B cell (primary cell): ENCODE results near the gene TBX10. TPM values are rescaled to one million over a fixed set of nuclear protein-coding genes. Genes with fewer than 3 reads are reported as not detected.

Experiments used
- ATAC-seq: fragments of 200-7000 bp; cut with Tn5 transposase; one replicate; pipeline ENCODE4 v1.10.0; 2021; ENCODE audit warnings: low read depth, mild to moderate bottlenecking, moderate number of reproducible peaks, moderate library complexity
- CTCF ChIA-PET: fragments of 350-600 bp; sonication (Branson Sonifier 250); formaldehyde crosslinking; loops from one replicate; lab custom pipeline; 2021; ENCODE audit warnings: antibody characterized with exemption, inconsistent platforms; lab: Charles Lee
- POLR2A ChIA-PET: fragments of 350-600 bp; sonication (Branson Sonifier 250); formaldehyde crosslinking; loops from one replicate; lab custom pipeline; 2021; ENCODE audit warnings: antibody characterized with exemption; lab: Charles Lee
- DNase-seq: peaks from one replicate; pipeline ENCODE4 v3.0.0; 2013
- H2AFZ ChIP-seq: 2 replicates; pipeline ENCODE4 v1.6.1; 2012; ENCODE audit warnings: mild to moderate bottlenecking, low read depth, low read length; ENCODE audit not compliant: insufficient read depth, poor library complexity, severe bottlenecking
- H3K27ac ChIP-seq, 2 donors: 1 replicate in 1 of 2; 2 replicates in 1 of 2; pipeline ENCODE4 v1.5.1; 2012 to 2013; ENCODE audit warnings: low read length in 2 of 2, mild to moderate bottlenecking in 2 of 2, moderate library complexity in 1 of 2
- H3K27me3 ChIP-seq, 4 experiments: fragments of 200-600 bp in 1 of 4; sonication (generic) in 1 of 4; replicated peaks in 1 of 4; 1 replicate in 2 of 4; 2 replicates in 2 of 4; pipeline versions ENCODE4 v1.6.1 to v1.7.0; 2013 to 2016; ENCODE audit warnings: low read length in 3 of 4, mild to moderate bottlenecking in 2 of 4, mixed read lengths in 1 of 4, moderate library complexity in 1 of 4; ENCODE audit not compliant: insufficient read depth in 4 of 4, control insufficient read depth in 3 of 4; ENCODE audit errors: control extremely low read depth in 1 of 4
- H3K36me3 ChIP-seq, 2 experiments: replicated peaks in 1 of 2; 1 replicate in 1 of 2; 2 replicates in 1 of 2; pipeline versions ENCODE4 v1.6.1 to v1.7.1; 2013; ENCODE audit warnings: low read length in 1 of 2; ENCODE audit not compliant: insufficient read depth in 2 of 2, control insufficient read depth in 1 of 2; ENCODE audit errors: control extremely low read depth in 1 of 2, extremely low read depth in 1 of 2
- H3K4me1 ChIP-seq, 2 donors: fragments of 200-600 bp in 1 of 2; sonication (generic) in 1 of 2; 1 replicate in 1 of 2; 2 replicates in 1 of 2; pipeline versions ENCODE4 v1.5.1 to v1.6.1; 2013 to 2017; ENCODE audit warnings: low read length in 2 of 2; ENCODE audit not compliant: control insufficient read depth in 2 of 2, insufficient read depth in 2 of 2
- H3K4me2 ChIP-seq: replicated peaks from 2 replicates; pipeline ENCODE3; 2012; ENCODE audit warnings: mild to moderate bottlenecking, low read depth, low read length; ENCODE audit not compliant: poor library complexity, severe bottlenecking
- H3K4me3 ChIP-seq, 5 experiments: fragments of 200-600 bp in 1 of 5; sonication (generic) in 1 of 5; 1 replicate in 3 of 5; 2 replicates in 2 of 5; pipeline versions ENCODE4 v1.5.1 to v1.7.0; 2011 to 2016; ENCODE audit warnings: low read length in 4 of 5, mild to moderate bottlenecking in 4 of 5, low read depth in 2 of 5, control low read depth in 1 of 5, moderate library complexity in 1 of 5; ENCODE audit not compliant: insufficient read depth in 1 of 5; ENCODE audit errors: control extremely low read depth in 1 of 5, extremely low read depth in 1 of 5
- H3K79me2 ChIP-seq: fragments of 200-600 bp; sonication (generic); one replicate; pipeline ENCODE4 v1.6.0; 2016; ENCODE audit warnings: low read length; ENCODE audit not compliant: control insufficient read depth, insufficient read depth
- H3K9ac ChIP-seq: fragments of 200-600 bp; sonication (generic); 2 replicates; pipeline ENCODE4 v1.6.1; 2017; ENCODE audit warnings: mild to moderate bottlenecking, low read length, moderate library complexity
- H3K9me3 ChIP-seq, 3 donors: one replicate each; pipeline versions ENCODE4 v1.6.1 to v1.7.1; 2013; ENCODE audit warnings: low read length in 2 of 3; ENCODE audit not compliant: control insufficient read depth in 2 of 3, insufficient read depth in 1 of 3; ENCODE audit errors: control extremely low read depth in 1 of 3
- H4K20me1 ChIP-seq: 2 replicates; pipeline ENCODE4 v1.6.0; 2012; ENCODE audit warnings: mild to moderate bottlenecking, low read length; ENCODE audit not compliant: insufficient read depth, control insufficient read depth, poor library complexity, severe bottlenecking
- H3K27ac Mint-ChIP-seq: one replicate; pipeline ENCODE4 v1.8.0; 2021; ENCODE audit warnings: mixed read lengths
- H3K27me3 Mint-ChIP-seq: one replicate; pipeline ENCODE4 v1.8.0; 2021; ENCODE audit warnings: mixed read lengths
- H3K4me1 Mint-ChIP-seq: one replicate; pipeline ENCODE4 v1.8.0; 2021; ENCODE audit warnings: mixed read lengths
- H3K4me3 Mint-ChIP-seq: one replicate; pipeline ENCODE4 v1.8.0; 2021; ENCODE audit warnings: mixed read lengths
- H3K9me3 Mint-ChIP-seq: one replicate; pipeline ENCODE4 v1.8.0; 2022; ENCODE audit warnings: mixed read lengths; ENCODE audit not compliant: insufficient read depth
- CTCF ChIP-seq: fragments of 200-600 bp; IDR thresholded peaks from one replicate; pipeline ENCODE4 v1.8.0; 2022; ENCODE audit warnings: antibody characterized with exemption, mild to moderate bottlenecking
- EZH2 ChIP-seq: IDR thresholded peaks from 2 replicates; pipeline ENCODE4 v1.6.1; 2012; ENCODE audit warnings: borderline replicate concordance, low read depth, mild to moderate bottlenecking, moderate library complexity, low read length; ENCODE audit not compliant: insufficient read depth, poor library complexity, severe bottlenecking
- WGBS: methylation state at CpG from one replicate; pipeline ENCODE4 v1.1.5; 2013; ENCODE audit warnings: missing lambda C conversion rate; ENCODE audit not compliant: insufficient coverage; 5-methylcytosine and 5-hydroxymethylcytosine counted together
- intact Hi-C: fragments of 100-400 bp; cut with micrococcal nuclease; formaldehyde crosslinking; loops from one replicate; pipeline ENCODE4 v1.10.0; 2022
- polyA plus RNA-seq: library from polyadenylated mRNA; depleted of rRNA; stranded (reverse); fragments of >200 nt; gene quantifications from 2 replicates; pipeline ENCODE4 v1.2.3, GENCODE V29; 2012
- total RNA-seq, 2 donors: library from RNA; stranded (reverse); fragments of 120-200 nt in 1 of 2; gene quantifications; 1 replicate in 1 of 2; 2 replicates in 1 of 2; pipeline versions ENCODE4 v1.2.3 to v1.2.4, GENCODE V29; 2013 to 2022

The TBX10 gene
- total and polyA plus RNA-seq, 2 donors (not counting 1 experiment from before 2014, with no cell fraction given), result not detected

GRCh38 chr11:67610302-67610868, 29.2 kb downstream of the TBX10 start:
- DNase-seq (no peak), ATAC-seq (no peak)
- CTCF ChIA-PET, result interaction anchor here (0.7 to 3.2 kb wide), 2 partner anchors 19 to 57 kb away, joined by 3 to 15 read pairs; partner anchors contain the start of gene NUDT8
- Mint-ChIP-seq H3K4me1 (peaks cover 46% of the 10 kb centered on the region), H3K4me3 (no peak overlapping the region), H3K27me3 (no peaks in the 10 kb centered on the region), H3K27ac (no peak overlapping the region), H3K9me3 (no peaks in the 10 kb centered on the region)
- no peaks in the 10 kb centered on the region for H3K9me3 ChIP-seq
- POLR2A ChIA-PET, result interaction anchor here (0.7 kb wide), 1 partner anchor 27 kb away, joined by 3 read pairs; the partner anchor contains the start of gene GSTP1
- no peak for TF ChIP-seq CTCF
- TF ChIP-seq EZH2, result no peak
- WGBS, result 99% methylated on average over 15 of the region's 15 CpGs
- H4K20me1 ChIP-seq, result no peaks in the 10 kb centered on the region
- intact Hi-C loops, result loop anchor here (5.0 kb wide), 1 partner anchor 37 kb away; no protein-coding TSS in a partner anchor
- H3K9ac ChIP-seq, result no peak overlapping the region
- H3K27ac ChIP-seq, result no peak overlapping the region
- no peak overlapping the region for H3K4me2 ChIP-seq
- H3K4me1 ChIP-seq, result peaks cover 35 to 42% of the 10 kb centered on the region in 2 donors
- peaks cover 0 to 4% (median 0%) of the 10 kb centered on the region in 4 experiments for H3K27me3 ChIP-seq
- peaks cover 26% of the 10 kb centered on the region for H3K79me2 ChIP-seq
- peaks cover 0 to 45% of the 10 kb centered on the region in 2 experiments for H3K36me3 ChIP-seq
- H2AFZ ChIP-seq, result no peak overlapping the region
- H3K4me3 ChIP-seq, result no peak overlapping the region

GRCh38 chr11:67609316-67609715, 30.2 kb downstream of the TBX10 start:
- peaks cover 0 to 45% of the 10 kb centered on the region in 2 experiments for H3K36me3 ChIP-seq
- POLR2A ChIA-PET, result interaction anchor here (0.6 kb wide), 1 partner anchor 124 kb away, joined by 10 read pairs; no protein-coding TSS in a partner anchor
- 95% methylated on average over 5 of the region's 10 CpGs for WGBS
- peaks cover 0 to 14% (median 4%) of the 10 kb centered on the region in 4 experiments for H3K27me3 ChIP-seq
- Mint-ChIP-seq H3K27ac (no peak overlapping the region), H3K9me3 (no peaks in the 10 kb centered on the region), H3K4me3 (no peak overlapping the region), H3K27me3 (peaks cover 9% of the 10 kb centered on the region), H3K4me1 (peaks cover 35% of the 10 kb centered on the region)
- H2AFZ ChIP-seq, result no peak overlapping the region
- H3K4me3 ChIP-seq, result no peak overlapping the region
- CTCF ChIA-PET, result interaction anchor here (1.0 to 3.2 kb wide), 6 partner anchors 10 to 51 kb away, joined by 3 to 15 read pairs (median 7); partner anchors contain the start of gene NUDT8
- peaks cover 26% of the 10 kb centered on the region for H3K79me2 ChIP-seq
- ATAC-seq (no peak), DNase-seq (no peak)
- H3K9ac ChIP-seq, result no peak overlapping the region
- H3K4me2 ChIP-seq, result no peak overlapping the region
- H3K27ac ChIP-seq, result no peak overlapping the region
- TF ChIP-seq EZH2, result no peak
- no peak for TF ChIP-seq CTCF
- peaks cover 24 to 31% of the 10 kb centered on the region in 2 donors for H3K4me1 ChIP-seq
- H3K9me3 ChIP-seq, result no peaks in the 10 kb centered on the region
- intact Hi-C loops, result no loop called here
- H4K20me1 ChIP-seq, result no peaks in the 10 kb centered on the region
